Kidney epithelial cell (primary cell): Measurements from ENCODE around the gene PTPRD. TPM values are rescaled to one million over a fixed set of nuclear protein-coding genes. Genes with fewer than 3 reads are reported as not detected.
"Not testable (repeated sequence)": the region's sequence is repeated elsewhere in the genome, so short reads cannot be mapped to it uniquely, and the experiment has no call there.

Source experiments
- DNase-seq: peaks from one replicate; pipeline ENCODE4 v3.0.0-alpha.2; 2010; ENCODE audit warnings: low read depth
- H3K27me3 ChIP-seq: 2 replicates; pipeline ENCODE4 v1.6.0; 2011; ENCODE audit warnings: low read length; ENCODE audit not compliant: control insufficient read depth, insufficient read depth
- H3K36me3 ChIP-seq: 2 replicates; pipeline ENCODE4 v1.5.1; 2011; ENCODE audit warnings: low read length; ENCODE audit not compliant: control insufficient read depth, insufficient read depth
- H3K4me3 ChIP-seq: 2 replicates; pipeline ENCODE4 v1.5.1; 2011; ENCODE audit warnings: low read depth, mild to moderate bottlenecking, control low read depth, low read length
- total RNA-seq: library from RNA; depleted of rRNA; stranded (reverse); fragments of >200 nt; gene quantifications from 2 replicates; pipeline ENCODE4 v1.2.3, GENCODE V29; 2015
- TF ChIP-seq, protein P1 (sequence below): IDR thresholded peaks from 2 replicates; pipeline ENCODE4 v1.5.1; 2011; ENCODE audit warnings: mild to moderate bottlenecking, moderate library complexity, low read length, control low read depth, inconsistent platforms; ENCODE audit not compliant: insufficient read depth, poor library complexity, severe bottlenecking

PTPRD gene
- total RNA-seq, 1 donor from 2014 or later = 18.8 TPM

DNA sequence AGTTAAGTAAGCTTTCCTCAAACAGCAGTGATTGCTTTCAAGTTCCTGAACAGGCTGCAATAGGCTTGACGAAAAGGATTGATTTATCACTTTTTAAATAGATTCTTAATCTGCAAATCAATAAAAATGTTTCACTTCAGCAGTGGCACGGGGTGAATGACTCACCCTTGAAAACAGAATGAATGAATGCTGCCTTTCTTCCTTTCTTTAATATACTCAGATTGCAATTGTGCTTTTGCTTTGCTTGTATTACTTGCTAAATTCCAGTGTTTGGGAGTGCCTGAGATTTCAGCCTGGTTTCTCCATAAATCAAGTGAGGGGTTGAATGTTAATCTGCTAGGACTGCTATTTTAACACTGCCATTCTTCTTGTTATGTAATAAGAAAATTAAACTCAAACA, 1293.8 kb downstream of the PTPRD start:
- TF ChIP-seq, protein P1, sequence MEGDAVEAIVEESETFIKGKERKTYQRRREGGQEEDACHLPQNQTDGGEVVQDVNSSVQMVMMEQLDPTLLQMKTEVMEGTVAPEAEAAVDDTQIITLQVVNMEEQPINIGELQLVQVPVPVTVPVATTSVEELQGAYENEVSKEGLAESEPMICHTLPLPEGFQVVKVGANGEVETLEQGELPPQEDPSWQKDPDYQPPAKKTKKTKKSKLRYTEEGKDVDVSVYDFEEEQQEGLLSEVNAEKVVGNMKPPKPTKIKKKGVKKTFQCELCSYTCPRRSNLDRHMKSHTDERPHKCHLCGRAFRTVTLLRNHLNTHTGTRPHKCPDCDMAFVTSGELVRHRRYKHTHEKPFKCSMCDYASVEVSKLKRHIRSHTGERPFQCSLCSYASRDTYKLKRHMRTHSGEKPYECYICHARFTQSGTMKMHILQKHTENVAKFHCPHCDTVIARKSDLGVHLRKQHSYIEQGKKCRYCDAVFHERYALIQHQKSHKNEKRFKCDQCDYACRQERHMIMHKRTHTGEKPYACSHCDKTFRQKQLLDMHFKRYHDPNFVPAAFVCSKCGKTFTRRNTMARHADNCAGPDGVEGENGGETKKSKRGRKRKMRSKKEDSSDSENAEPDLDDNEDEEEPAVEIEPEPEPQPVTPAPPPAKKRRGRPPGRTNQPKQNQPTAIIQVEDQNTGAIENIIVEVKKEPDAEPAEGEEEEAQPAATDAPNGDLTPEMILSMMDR = no peak
- H3K36me3 ChIP-seq = no peaks in the 10 kb centered on the region
- no peak overlapping the region for H3K4me3 ChIP-seq
- DNase-seq = no peak
- H3K27me3 ChIP-seq = no peaks in the 10 kb centered on the region

DNA sequence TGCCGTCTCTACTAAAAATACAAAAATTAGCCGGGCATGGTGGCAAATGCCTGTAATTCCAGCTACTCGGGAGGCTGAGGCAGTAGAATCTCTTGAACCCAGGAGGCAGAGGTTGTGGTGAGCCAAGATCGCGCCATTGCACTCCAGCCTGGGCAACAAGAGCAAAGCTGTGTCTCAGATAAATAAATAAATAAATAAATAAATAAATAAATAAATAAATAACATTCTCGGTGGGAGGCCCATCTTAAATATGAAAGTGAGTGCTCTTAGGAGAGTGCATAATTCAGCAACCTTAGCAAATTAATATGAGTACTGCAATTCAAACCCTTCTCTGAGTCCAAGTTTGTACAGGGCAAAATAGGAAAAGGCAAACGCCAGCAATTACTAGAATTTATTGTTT, 1302.1 kb downstream of the PTPRD start:
- H3K4me3 ChIP-seq, H3K36me3 ChIP-seq, H3K27me3 ChIP-seq, DNase-seq: not testable (repeated sequence)

DNA sequence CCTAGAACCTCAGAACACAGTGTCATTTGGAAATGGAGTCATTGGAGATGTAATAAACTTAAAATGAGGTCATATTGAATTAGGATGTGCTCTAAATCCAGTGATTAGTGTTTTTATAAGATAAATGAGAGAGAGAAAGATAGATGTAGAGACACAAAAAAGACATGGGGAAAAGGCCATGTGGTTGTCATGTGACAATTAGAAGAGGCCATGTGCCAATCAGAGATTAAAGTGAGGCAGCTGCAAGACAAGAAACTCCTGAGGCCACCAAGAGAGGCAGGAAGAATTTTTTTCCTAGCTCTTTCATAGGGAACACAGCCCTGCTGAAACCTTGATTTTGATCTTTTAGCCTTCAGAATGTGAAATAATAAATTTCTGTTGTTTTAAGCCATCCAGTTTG, 1307.2 kb downstream of the PTPRD start:
- TF ChIP-seq, protein P1 = no peak
- no peaks in the 10 kb centered on the region for H3K36me3 ChIP-seq

DNA sequence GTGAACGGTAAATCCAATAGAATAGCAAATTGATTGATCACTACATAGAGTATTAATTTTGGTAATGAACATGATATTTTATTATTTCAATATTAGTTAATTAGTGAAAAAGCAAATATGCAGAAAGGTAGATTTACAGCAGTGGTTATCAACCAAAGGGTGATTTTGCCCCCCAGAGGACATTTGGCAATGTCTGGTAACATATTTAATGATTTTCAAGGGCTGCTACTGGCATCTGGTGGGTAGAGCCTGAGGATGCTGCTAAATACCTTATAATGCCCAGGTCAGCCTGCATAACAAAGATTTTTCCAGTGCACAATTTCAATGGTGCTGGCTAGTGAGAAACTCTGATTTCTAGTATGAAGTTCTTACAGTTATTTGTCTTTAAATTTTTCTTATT, 1313.7 kb downstream of the PTPRD start:
- Histone ChIP-seq H3K4me3 (no peak overlapping the region), H3K27me3 (no peaks in the 10 kb centered on the region), H3K36me3 (no peaks in the 10 kb centered on the region)
- TF ChIP-seq, protein P1 = no peak
- no peak for DNase-seq

More for the DNA sequence above, 1307.2 kb downstream of the PTPRD start:
- no peak for DNase-seq
- no peak overlapping the region for H3K4me3 ChIP-seq
- H3K27me3 ChIP-seq = no peaks in the 10 kb centered on the region

DNA sequence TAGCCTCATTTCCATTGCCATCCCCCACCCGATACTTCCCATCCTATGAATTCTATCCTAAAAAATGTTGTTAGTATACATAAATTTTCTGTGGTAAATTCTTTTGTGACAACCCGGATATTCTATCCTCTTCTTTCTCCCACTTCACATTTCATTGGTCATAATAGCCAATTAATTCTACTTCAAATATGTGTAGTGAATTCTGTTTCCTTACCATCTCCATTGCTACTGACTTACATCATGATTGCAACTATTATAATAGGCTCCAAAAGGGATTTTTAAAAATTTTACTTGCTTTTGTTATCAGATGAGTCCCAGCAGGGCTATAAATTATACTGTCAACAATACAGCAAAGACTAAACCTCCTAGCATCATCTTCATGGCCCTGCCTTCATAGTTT, 1326.8 kb downstream of the PTPRD start:
- no peaks in the 10 kb centered on the region for H3K36me3 ChIP-seq
- H3K27me3 ChIP-seq = no peaks in the 10 kb centered on the region
- TF ChIP-seq, protein P1 = no peak
- H3K4me3 ChIP-seq = no peak overlapping the region
- DNase-seq = no peak

DNA sequence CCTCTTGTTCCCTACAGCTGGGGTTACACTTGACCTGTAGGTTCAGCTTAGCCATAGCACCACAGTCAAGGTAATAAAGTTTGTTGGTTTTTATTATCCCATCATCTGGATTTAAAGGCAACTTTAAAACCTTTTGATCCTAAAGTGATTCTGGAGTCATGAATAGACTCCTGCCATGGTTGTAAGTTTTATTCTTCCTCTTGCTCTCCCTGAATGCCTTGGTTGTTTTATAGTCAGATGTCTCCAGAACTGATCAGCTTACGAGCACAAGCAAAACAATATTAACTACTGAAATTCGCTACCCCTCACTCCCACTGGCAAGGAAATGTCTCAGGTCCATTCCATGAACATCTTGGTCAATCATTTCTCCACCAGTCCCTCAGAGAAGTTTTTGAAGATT, 1328.6 kb downstream of the PTPRD start:
- DNase-seq = no peak
- Histone ChIP-seq H3K27me3 (no peaks in the 10 kb centered on the region), H3K4me3 (no peak overlapping the region), H3K36me3 (no peaks in the 10 kb centered on the region)
- TF ChIP-seq, protein P1 = no peak
